Neural progenitor cell (in vitro differentiated cells): ENCODE results near the gene MAD1L1.

Source experiments
- CTCF ChIP-seq: fragments of 200-600 bp; sonication (generic); IDR thresholded peaks from 2 replicates; pipeline ENCODE4 v1.5.1; 2017; ENCODE audit warnings: antibody characterized with exemption, mild to moderate bottlenecking
- EZH2phosphoT487 ChIP-seq: fragments of 200-600 bp; sonication (generic); IDR thresholded peaks from 2 replicates; pipeline ENCODE4 v1.6.1; 2017; ENCODE audit warnings: antibody characterized with exemption

- TF ChIP-seq CTCF (no peak), EZH2phosphoT487 (no peak)
Measured at GRCh38 chr7:2069472-2069860, 163.3 kb downstream of the MAD1L1 start.
